ENCODE data around the gene NTRK3.

DNA sequence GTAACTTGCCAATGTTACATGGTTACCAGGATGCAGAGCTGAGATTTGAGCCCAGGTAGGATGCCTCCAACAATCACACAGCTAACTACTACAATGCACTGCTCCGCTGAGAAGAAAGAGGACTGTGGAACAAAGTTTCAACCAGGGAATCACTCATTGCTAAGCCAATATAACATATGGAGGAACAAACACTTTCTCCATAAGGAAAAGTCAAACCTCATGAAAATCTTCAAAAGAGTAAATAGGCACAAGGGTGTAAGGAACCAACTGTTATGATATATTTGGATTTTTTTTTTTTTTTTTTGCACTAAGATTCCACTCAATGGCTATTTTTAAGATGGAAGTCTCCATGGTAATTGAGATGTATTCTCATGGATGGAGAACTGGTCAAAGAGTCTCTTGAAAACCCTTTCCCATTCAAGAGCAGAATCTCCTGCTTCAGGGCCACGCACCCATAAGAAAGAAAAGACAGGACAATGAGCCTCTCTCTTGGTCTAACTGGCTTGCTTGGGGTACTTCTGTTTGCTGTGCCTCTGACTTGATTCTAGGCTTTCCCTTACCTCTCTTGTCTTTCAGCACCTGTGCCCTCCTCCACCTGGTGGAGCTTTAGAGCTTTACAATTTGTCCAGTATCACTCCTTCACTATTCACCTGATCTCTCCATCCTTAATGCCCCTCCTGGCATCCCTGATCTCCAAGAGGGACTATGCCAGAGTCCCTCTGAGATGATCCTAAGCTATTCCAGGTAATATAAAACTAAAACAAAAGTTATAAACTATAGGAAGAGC is 252.8 kb downstream of the NTRK3 start:
- TF ChIP-seq GATA3 (IDR thresholded peaks at IDR 0.05; ENCODE audit: low read depth, low read length) (no peak), GATA2 (IDR thresholded peaks at IDR 0.05; ENCODE audit: low read depth, low read length) (no peak)

Measured in SH-SY5Y (cell line).